ENCODE results near the gene OR2W3. TPM values are rescaled to one million over a fixed set of nuclear protein-coding genes. Genes with fewer than 3 reads are reported as not detected.
"Not testable (repeated sequence)": the region's sequence is repeated elsewhere in the genome, so short reads cannot be mapped to it uniquely, and the experiment has no call there.

The OR2W3 gene
- polyA plus RNA-seq, 3 donors from 2014 or later, result 0.55 to 0.82 TPM; not detected in 1

- no peak for DNase-seq
- H3K27me3 Mint-ChIP-seq (ENCODE audit: low read depth in 3 of 3), result peaks cover 0 to 4% (median 0%) of the 10 kb centered on the region in 3 donors
- H3K9me3 Mint-ChIP-seq, result peaks cover 0 to 12% (median 3%) of the 10 kb centered on the region in 6 donors
- H3K27ac Mint-ChIP-seq, result no peak overlapping the region
- no peaks in the 10 kb centered on the region for H3K36me3 Mint-ChIP-seq
- H3K4me1 Mint-ChIP-seq, result peaks cover 0 to 3% of the 10 kb centered on the region in 2 donors
- peak overlapping the region in 4 of 5 donors; percentile 9 to 24 (median 20) for H3K4me3 Mint-ChIP-seq
Measured at GRCh38 chr1:247936415-247936814, 41.0 kb downstream of the OR2W3 start.

DNA sequence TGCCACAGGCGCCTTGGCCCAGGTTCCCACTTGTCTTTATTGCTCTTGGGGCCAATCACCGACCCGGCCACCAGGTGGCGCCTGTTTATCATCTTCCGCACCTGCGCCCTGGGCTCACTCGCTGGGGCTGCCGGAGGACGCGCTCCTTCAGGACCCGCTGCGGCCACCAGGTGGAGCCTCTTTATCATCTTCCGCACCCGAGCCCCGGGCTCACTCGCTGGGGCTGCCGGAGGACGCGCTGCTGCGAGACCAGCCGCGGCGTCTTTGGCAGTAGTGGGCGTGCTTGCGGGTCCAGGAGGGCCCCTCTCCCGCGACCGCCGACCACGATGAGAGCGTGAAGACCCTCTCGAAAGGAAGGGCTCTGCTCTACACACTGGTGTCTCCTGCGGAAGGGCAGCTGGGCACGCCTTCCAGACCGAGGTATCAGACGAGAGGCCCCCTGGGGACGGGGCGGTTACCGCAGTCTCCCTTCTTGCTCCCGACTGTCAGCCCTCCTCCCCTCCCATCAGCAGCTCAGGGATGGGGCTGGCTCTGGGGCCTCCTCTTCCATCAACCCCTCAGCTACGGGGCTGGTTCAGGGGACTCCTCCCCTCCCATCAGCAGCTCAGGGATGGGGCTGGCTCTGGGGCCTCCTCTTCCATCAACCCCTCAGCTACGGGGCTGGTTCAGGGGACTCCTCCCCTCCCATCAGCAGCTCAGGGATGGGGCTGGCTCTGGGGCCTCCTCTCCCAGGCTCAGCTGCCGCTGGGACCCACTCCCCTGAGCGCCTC, 41.8 kb downstream of the OR2W3 start:
- H3K4me3 Mint-ChIP-seq, result peak overlapping the region; percentile 14 to 79 (median 74)
- not testable (repeated sequence) for H3K27me3 Mint-ChIP-seq (ENCODE audit: low read depth in 3 of 3)

DNA sequence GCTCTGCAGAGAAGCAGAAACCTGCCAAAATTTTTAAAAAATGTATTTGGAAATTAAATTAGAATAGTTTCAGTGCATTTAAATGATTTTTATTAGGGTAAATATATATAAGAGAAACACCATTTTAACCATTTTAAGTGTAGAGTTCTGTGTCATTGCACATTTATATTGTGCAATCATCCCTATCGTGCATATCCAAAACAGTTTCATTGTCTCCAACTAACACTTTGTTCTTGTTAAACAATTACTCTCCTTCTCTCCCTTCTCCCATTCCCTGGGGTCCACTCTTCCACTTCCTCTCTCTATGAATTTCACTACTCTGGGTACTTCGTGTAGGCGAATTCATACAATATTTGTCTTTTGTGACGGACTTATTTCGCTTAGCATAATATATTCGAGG, 47.2 kb downstream of the OR2W3 start:
- no peaks in the 10 kb centered on the region for H3K4me1 Mint-ChIP-seq
- H3K27me3 Mint-ChIP-seq (ENCODE audit: low read depth in 3 of 3), result no peaks in the 10 kb centered on the region
- H3K36me3 Mint-ChIP-seq, result no peaks in the 10 kb centered on the region
- H3K9me3 Mint-ChIP-seq, result peaks cover 0 to 2% (median 0%) of the 10 kb centered on the region in 6 donors
- DNase-seq, result no peak
- no peak overlapping the region for H3K27ac Mint-ChIP-seq
- no peak overlapping the region for H3K4me3 Mint-ChIP-seq

More for the DNA sequence above, 41.8 kb downstream of the OR2W3 start:
- peaks cover 0 to 12% (median 3%) of the 10 kb centered on the region in 6 donors for H3K9me3 Mint-ChIP-seq
- H3K36me3 Mint-ChIP-seq, H3K4me1 Mint-ChIP-seq: not testable (repeated sequence)
- peak; percentile 59 to 71 (median 67) for DNase-seq
- H3K27ac Mint-ChIP-seq, result peak overlapping the region in 1 of 6 donors; percentile 62

Other genes with a start within 250 kb of the OR2W3 start
- not detected for gene OR13G1, start 215.8 kb upstream of the OR2W3 start, polyA plus RNA-seq
- not detected for gene OR6F1, start 178.9 kb upstream of the OR2W3 start, polyA plus RNA-seq
- not detected for gene OR14K1, start 157.0 kb upstream of the OR2W3 start, polyA plus RNA-seq
- not detected for gene OR14A2, start 147.4 kb upstream of the OR2W3 start, polyA plus RNA-seq
- gene OR1C1, start 135.0 kb upstream of the OR2W3 start, polyA plus RNA-seq, result not detected
- not detected for gene OR14A16, start 71.5 kb upstream of the OR2W3 start, polyA plus RNA-seq
- gene OR11L1, start 53.7 kb upstream of the OR2W3 start, polyA plus RNA-seq, result not detected
- 1 to 10 TPM; 1.1 to 2.3 (median 1.5) TPM for gene TRIM58, start 38.4 kb upstream of the OR2W3 start, polyA plus RNA-seq
- not detected for gene OR2T8, start 24.7 kb downstream of the OR2W3 start, polyA plus RNA-seq
- gene OR2AJ1, start 29.3 kb downstream of the OR2W3 start, polyA plus RNA-seq, result not detected
- not detected for gene OR2L8, start 53.3 kb downstream of the OR2W3 start, polyA plus RNA-seq
- not detected for gene OR2AK2, start 69.6 kb downstream of the OR2W3 start, polyA plus RNA-seq
- not detected for gene OR2L5, start 118.1 kb downstream of the OR2W3 start, polyA plus RNA-seq
- under 1 TPM in 1 of 3 donors, not detected in 2; 0.36 TPM for gene OR2L2, start 134.5 kb downstream of the OR2W3 start, polyA plus RNA-seq
- gene OR2L3, start 151.2 kb downstream of the OR2W3 start, polyA plus RNA-seq, result not detected
- gene OR2L13, start 199.6 kb downstream of the OR2W3 start, polyA plus RNA-seq, result not detected
- not detected for gene OR2M5, start 249.6 kb downstream of the OR2W3 start, polyA plus RNA-seq

All from immature natural killer cell (primary cell).